Omental fat pad (tissue), 4 donors: ENCODE results near the gene OR52B2. TPM values are rescaled to one million over a fixed set of nuclear protein-coding genes. Genes with fewer than 3 reads are reported as not detected.

ENCODE experiments used
- ATAC-seq: fragments of 150-250 bp; one replicate; pipeline ENCODE4 v1.9.1; 2016; ENCODE audit warnings: mild to moderate bottlenecking, moderate library complexity; ENCODE audit not compliant: low FRiP score
- DNase-seq: peaks from one replicate; pipeline ENCODE4 v3.0.0-alpha.2; 2019; ENCODE audit warnings: low spot score
- total RNA-seq, 4 donors: library from RNA; depleted of rRNA; stranded (reverse); fragments of >200 nt; gene quantifications; one replicate each; pipeline ENCODE4 v1.1.0, GENCODE V29; 2016
- TF ChIP-seq, protein P1 (sequence below), 3 donors: fragments of 450-650 bp; IDR thresholded peaks; one replicate each; pipeline ENCODE4 v1.5.1; 2016 to 2017; ENCODE audit warnings: antibody characterized with exemption in 3 of 3, mild to moderate bottlenecking in 3 of 3, moderate library complexity in 2 of 3

Gene OR52B2
- total RNA-seq: not detected

DNA sequence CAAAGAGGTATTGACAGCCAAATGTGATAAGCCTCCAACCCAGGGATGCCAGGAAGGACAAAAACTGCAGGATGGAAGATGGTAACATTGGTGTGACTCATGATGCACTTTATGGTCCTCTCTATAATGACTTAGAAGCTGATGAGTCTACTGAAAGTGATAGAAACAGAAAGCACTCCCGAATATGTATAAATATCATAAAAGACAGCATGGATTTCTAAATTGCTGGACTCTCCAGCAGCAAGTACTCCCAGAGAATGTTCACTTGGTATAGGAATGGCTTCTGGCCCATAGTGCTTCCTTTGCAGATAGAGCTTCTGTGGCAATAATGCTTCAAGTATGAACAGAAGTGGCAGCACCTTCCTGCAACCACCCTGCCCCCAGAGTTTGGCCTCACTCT, at the start of gene OR52B2:
OR52B2 (minus strand) TSS at position 101 of the 400 bp plus-strand sequence; CDS start at position 101, 0 bp downstream.
- ATAC-seq (no peak), DNase-seq (no peak)
- TF ChIP-seq, protein P1, sequence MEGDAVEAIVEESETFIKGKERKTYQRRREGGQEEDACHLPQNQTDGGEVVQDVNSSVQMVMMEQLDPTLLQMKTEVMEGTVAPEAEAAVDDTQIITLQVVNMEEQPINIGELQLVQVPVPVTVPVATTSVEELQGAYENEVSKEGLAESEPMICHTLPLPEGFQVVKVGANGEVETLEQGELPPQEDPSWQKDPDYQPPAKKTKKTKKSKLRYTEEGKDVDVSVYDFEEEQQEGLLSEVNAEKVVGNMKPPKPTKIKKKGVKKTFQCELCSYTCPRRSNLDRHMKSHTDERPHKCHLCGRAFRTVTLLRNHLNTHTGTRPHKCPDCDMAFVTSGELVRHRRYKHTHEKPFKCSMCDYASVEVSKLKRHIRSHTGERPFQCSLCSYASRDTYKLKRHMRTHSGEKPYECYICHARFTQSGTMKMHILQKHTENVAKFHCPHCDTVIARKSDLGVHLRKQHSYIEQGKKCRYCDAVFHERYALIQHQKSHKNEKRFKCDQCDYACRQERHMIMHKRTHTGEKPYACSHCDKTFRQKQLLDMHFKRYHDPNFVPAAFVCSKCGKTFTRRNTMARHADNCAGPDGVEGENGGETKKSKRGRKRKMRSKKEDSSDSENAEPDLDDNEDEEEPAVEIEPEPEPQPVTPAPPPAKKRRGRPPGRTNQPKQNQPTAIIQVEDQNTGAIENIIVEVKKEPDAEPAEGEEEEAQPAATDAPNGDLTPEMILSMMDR (IDR thresholded peaks at IDR 0.05): no peak

- ATAC-seq (peak; percentile 94), DNase-seq (no peak)
These were observed 49.2 kb upstream of the OR52B2 start for GRCh38 chr11:6219359-6219758.

DNA sequence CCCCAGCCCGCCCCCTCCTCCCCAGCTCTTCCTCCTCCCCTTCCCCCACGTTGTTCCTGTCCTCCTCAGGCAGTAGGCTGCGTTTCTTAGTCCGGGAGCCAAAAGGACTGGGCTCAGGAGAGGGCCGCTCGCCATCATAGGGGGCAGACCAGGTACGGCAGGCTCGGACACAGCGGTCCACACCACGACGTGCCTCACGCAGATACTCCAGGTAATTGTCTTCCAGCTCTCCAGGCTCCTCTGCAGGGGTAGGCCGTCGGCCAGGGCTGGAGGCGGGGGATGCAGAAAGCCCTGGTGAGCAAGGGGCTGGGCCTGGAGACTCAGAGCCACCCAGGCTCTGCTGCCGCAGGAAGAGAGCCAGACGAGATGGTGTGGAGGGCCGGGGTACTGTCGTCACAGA, 47.6 kb upstream of the OR52B2 start:
- TF ChIP-seq, protein P1 (IDR thresholded peaks at IDR 0.05): no peak
- no peak for DNase-seq

More at GRCh38 chr11:6219359-6219758, 49.2 kb upstream of the OR52B2 start:
- TF ChIP-seq, protein P1 (IDR thresholded peaks at IDR 0.05): no peak

DNA sequence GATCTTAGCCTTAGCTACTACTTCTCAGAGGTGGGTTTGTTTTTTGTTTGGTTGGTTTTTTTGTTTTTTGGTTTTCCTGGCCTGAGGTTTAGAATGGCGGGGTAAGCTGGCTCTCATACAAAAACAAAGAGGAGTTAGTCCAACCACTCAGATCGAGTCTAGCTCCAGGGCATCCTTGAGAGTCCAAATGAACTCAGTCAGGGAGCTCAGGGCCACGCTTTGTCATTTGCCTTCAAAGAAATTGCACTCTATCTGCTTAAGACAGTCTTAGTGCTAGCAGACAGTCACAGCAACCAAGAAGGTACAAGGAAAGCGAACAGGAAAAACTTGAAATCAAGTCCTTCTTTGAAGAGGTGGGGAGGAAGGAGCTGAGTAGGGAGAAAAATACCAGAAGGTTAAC, 46.4 kb upstream of the OR52B2 start:
- TF ChIP-seq, protein P1 (IDR thresholded peaks at IDR 0.05): no peak
- no peak for DNase-seq
- ATAC-seq: no peak

More for the DNA sequence above, 47.6 kb upstream of the OR52B2 start:
- no peak for ATAC-seq

- DNase-seq (no peak), ATAC-seq (no peak)
- TF ChIP-seq, protein P1 (IDR thresholded peaks at IDR 0.05): no peak
These were observed 44.4 kb upstream of the OR52B2 start for GRCh38 chr11:6214530-6214929.

DNA sequence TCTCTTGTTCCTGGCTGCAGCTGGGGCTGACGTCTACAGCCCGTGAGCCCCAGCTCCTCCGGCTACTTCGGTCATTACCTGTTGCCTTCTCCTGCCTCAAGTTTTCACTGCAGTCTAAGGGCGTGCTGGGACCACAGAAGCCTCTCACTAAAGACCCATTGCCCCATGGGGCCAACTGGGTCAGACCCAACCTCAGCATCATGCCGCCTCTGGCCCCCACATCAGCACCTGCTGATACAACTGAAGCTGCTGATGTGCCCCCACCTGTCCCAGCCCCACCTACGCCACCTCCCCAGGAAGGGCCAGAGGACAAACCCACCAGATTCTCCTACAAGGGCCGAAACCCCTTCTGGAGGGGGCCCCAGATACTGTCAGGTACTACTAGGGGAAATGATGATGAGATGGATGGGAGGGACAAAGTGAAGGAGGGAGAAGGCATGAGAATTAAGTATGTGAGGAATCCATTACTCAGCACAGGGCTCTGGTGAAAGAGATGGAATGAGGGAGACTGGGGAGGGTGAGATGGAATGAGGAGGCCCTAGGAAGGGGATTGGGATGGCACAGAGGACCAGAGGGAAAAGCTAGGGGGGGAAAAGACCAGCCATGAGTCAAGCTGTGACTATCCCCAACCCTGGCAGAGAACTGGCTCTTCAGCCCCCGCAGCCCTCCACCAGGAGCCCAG, 40.3 kb upstream of the OR52B2 start:
- no peak for DNase-seq
- ATAC-seq: no peak
- TF ChIP-seq, protein P1 (IDR thresholded peaks at IDR 0.05): no peak

DNA sequence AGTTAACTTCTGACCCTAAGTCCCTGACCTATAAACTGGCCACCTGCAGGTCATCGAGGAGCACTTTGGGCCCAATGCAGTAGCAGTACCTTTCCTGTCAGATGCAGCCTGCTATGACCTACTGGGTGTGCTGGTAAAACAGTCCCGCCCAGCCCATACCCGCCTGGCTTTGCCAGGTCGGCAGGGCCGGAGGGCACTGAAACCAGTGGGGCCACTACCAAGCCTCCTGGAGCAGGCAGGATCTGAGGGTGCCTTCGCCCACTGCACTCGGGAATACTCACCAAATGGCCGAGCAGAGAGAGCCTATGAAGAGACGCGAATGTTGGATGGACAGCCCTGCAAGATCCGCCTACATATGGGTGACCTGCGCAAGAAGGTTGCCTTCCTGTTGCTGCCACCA, 39.7 kb upstream of the OR52B2 start:
- DNase-seq (no peak), ATAC-seq (no peak)
- TF ChIP-seq, protein P1 (IDR thresholded peaks at IDR 0.05): no peak
